Measurements from ENCODE around the gene BCAS3.

Gene BCAS3

DNA sequence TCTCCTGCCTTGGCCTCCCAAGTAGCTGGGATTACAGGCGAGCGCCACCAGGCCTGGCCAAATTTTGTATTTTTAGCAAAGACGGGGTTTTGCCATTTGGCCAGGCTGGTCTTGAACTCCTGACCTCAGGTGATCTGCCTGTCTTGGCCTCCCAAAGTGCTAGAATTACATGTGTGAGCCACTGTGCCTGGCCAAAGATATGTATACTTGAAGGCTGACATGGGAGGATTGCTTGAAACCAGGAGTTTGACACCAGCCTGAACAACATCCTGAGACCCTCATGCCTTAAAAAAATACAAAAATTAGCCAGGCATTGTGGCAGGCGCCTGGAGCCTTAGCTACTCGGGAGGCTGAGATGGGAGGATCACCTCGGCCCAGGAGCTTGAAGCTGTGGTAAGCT is 3.1 kb downstream of the BCAS3 start:
- H3K27ac ChIP-seq (ENCODE audit: insufficient read depth in 1 of 2, low read depth in 1 of 2, low read length in 2 of 2, poor library complexity in 1 of 2, severe bottlenecking in 2 of 2): no peak overlapping the region
- H3K4me3 ChIP-seq (ENCODE audit: control insufficient read depth in 1 of 7, extremely low read depth in 1 of 7, insufficient read depth in 4 of 7, low read depth in 2 of 7, low read length in 6 of 7): no peak overlapping the region
- H3K4me1 ChIP-seq (ENCODE audit: control extremely low read depth in 1 of 4, control insufficient read depth in 4 of 4, insufficient read depth in 4 of 4, low read length in 3 of 4): peaks cover 6 to 10% (median 7%) of the 10 kb centered on the region in 4 experiments
- POLR2A ChIA-PET: interaction anchor here (0.7 kb wide), 1 partner anchor 318 kb away, joined by 4 read pairs; no protein-coding TSS in a partner anchor
- WGBS (ENCODE audit: insufficient coverage): 97% methylated on average over 6 of the region's 6 CpGs
- no peaks in the 10 kb centered on the region for H3K27me3 ChIP-seq (replicated peaks in 2 of 5; ENCODE audit: control insufficient read depth in 4 of 5, insufficient read depth in 5 of 5, low read length in 4 of 5)
- DNase-seq: no peak
- CTCF ChIA-PET: no interaction called here
- peaks cover 4 to 10% (median 7%) of the 10 kb centered on the region in 4 experiments for H3K36me3 ChIP-seq (ENCODE audit: control insufficient read depth in 4 of 4, insufficient read depth in 4 of 4, low read length in 3 of 4)
- no peaks in the 10 kb centered on the region for H3K9me3 ChIP-seq (ENCODE audit: control extremely low read depth in 1 of 5, control insufficient read depth in 4 of 5, insufficient read depth in 2 of 5, low read depth in 1 of 5, low read length in 4 of 5)

- CTCF ChIA-PET: interaction anchor here (0.7 kb wide), 1 partner anchor 374 kb away, joined by 3 read pairs; no protein-coding TSS in a partner anchor
- DNase-seq: no peak
- H3K27ac ChIP-seq (ENCODE audit: insufficient read depth in 1 of 2, low read depth in 1 of 2, low read length in 2 of 2, poor library complexity in 1 of 2, severe bottlenecking in 2 of 2): no peak overlapping the region
- no peaks in the 10 kb centered on the region for H3K27me3 ChIP-seq (replicated peaks in 2 of 5; ENCODE audit: control insufficient read depth in 4 of 5, insufficient read depth in 5 of 5, low read length in 4 of 5)
- 100% methylated on average over 2 of the region's 7 CpGs for WGBS (ENCODE audit: insufficient coverage)
- POLR2A ChIA-PET: interaction anchor here (0.6 kb wide), 1 partner anchor 17 kb away, joined by 3 read pairs; no protein-coding TSS in a partner anchor
- no peaks in the 10 kb centered on the region for H3K9me3 ChIP-seq (ENCODE audit: control extremely low read depth in 1 of 5, control insufficient read depth in 4 of 5, insufficient read depth in 2 of 5, low read depth in 1 of 5, low read length in 4 of 5)
- H3K4me1 ChIP-seq (ENCODE audit: control extremely low read depth in 1 of 4, control insufficient read depth in 4 of 4, insufficient read depth in 4 of 4, low read length in 3 of 4): no peaks in the 10 kb centered on the region
- no peak overlapping the region for H3K4me3 ChIP-seq (ENCODE audit: control insufficient read depth in 1 of 7, extremely low read depth in 1 of 7, insufficient read depth in 4 of 7, low read depth in 2 of 7, low read length in 6 of 7)
- H3K36me3 ChIP-seq (ENCODE audit: control insufficient read depth in 4 of 4, insufficient read depth in 4 of 4, low read length in 3 of 4): peaks cover 4 to 20% (median 11%) of the 10 kb centered on the region in 4 experiments
Observed at GRCh38 chr17:60685437-60685836, 7.8 kb downstream of the BCAS3 start.

DNA sequence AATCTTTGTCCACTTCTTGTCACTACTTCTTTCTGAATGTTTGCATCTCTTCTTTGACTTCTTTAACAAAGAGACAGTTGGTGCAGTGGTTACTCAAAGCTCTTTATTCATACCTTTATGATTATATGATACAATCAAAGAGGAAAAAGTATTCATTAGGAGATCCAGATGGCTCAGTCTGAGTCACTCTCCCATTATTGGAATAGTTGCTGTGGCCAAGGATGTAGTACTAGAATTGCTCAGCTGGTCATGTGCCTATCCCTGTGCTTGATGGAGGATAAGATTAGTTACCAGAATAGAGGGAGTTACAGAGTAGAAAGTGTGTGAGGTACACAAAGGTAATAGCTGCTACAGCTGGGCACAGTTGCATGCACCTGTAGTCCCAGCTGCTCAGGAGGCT is 18.3 kb downstream of the BCAS3 start:
- Histone ChIP-seq H3K4me1 (ENCODE audit: control extremely low read depth in 1 of 4, control insufficient read depth in 4 of 4, insufficient read depth in 4 of 4, low read length in 3 of 4) (no peaks in the 10 kb centered on the region), H3K36me3 (ENCODE audit: control insufficient read depth in 4 of 4, insufficient read depth in 4 of 4, low read length in 3 of 4) (peaks cover 0 to 20% (median 3%) of the 10 kb centered on the region in 4 experiments), H3K27me3 (replicated peaks in 2 of 5; ENCODE audit: control insufficient read depth in 4 of 5, insufficient read depth in 5 of 5, low read length in 4 of 5) (no peaks in the 10 kb centered on the region), H3K9me3 (ENCODE audit: control extremely low read depth in 1 of 5, control insufficient read depth in 4 of 5, insufficient read depth in 2 of 5, low read depth in 1 of 5, low read length in 4 of 5) (no peaks in the 10 kb centered on the region), H3K4me3 (ENCODE audit: control insufficient read depth in 1 of 7, extremely low read depth in 1 of 7, insufficient read depth in 4 of 7, low read depth in 2 of 7, low read length in 6 of 7) (no peak overlapping the region), H3K27ac (ENCODE audit: insufficient read depth in 1 of 2, low read depth in 1 of 2, low read length in 2 of 2, poor library complexity in 1 of 2, severe bottlenecking in 2 of 2) (no peak overlapping the region)
- ChIA-PET POLR2A (no interaction called here), CTCF (interaction anchor here (1.5 to 1.9 kb wide), 2 partner anchors 11 to 25 kb away, joined by 3 to 5 read pairs; no protein-coding TSS in a partner anchor)
- no peak for DNase-seq

- Histone ChIP-seq H3K27ac (ENCODE audit: insufficient read depth in 1 of 2, low read depth in 1 of 2, low read length in 2 of 2, poor library complexity in 1 of 2, severe bottlenecking in 2 of 2) (no peak overlapping the region), H3K9me3 (ENCODE audit: control extremely low read depth in 1 of 5, control insufficient read depth in 4 of 5, insufficient read depth in 2 of 5, low read depth in 1 of 5, low read length in 4 of 5) (no peaks in the 10 kb centered on the region), H3K4me3 (ENCODE audit: control insufficient read depth in 1 of 7, extremely low read depth in 1 of 7, insufficient read depth in 4 of 7, low read depth in 2 of 7, low read length in 6 of 7) (no peak overlapping the region), H3K36me3 (ENCODE audit: control insufficient read depth in 4 of 4, insufficient read depth in 4 of 4, low read length in 3 of 4) (peaks cover 0 to 10% (median 2%) of the 10 kb centered on the region in 4 experiments), H3K27me3 (replicated peaks in 2 of 5; ENCODE audit: control insufficient read depth in 4 of 5, insufficient read depth in 5 of 5, low read length in 4 of 5) (no peaks in the 10 kb centered on the region), H3K4me1 (ENCODE audit: control extremely low read depth in 1 of 4, control insufficient read depth in 4 of 4, insufficient read depth in 4 of 4, low read length in 3 of 4) (no peaks in the 10 kb centered on the region)
- DNase-seq: no peak
- ChIA-PET POLR2A (interaction anchor here (0.5 kb wide), 1 partner anchor 32 kb away, joined by 6 read pairs; no protein-coding TSS in a partner anchor), CTCF (no interaction called here)
- 100% methylated on average over 1 of the region's 3 CpGs for WGBS (ENCODE audit: insufficient coverage)
Observed at GRCh38 chr17:60699090-60699489, 21.4 kb downstream of the BCAS3 start.

DNA sequence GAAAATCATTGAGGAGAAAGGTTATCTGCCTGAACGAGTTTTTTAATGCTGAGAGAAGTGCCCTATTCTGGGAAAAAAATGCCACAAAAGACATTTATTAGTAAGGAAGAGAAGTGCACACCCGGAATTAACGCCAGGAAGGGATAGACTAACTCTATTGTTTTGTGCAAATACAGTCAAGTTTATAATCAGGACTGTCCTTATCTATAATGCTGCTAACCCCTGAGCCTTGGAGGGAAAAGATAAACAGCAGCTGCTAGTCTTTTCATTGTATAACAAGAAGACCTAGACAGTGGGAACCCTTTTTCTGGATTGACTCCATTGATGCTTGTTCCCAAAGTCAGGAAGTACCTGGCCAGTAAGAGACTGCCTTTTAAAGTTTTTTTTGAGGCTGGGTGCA is 26.5 kb downstream of the BCAS3 start:
- DNase-seq: no peak
- no peak overlapping the region for H3K27ac ChIP-seq (ENCODE audit: insufficient read depth in 1 of 2, low read depth in 1 of 2, low read length in 2 of 2, poor library complexity in 1 of 2, severe bottlenecking in 2 of 2)
- H3K27me3 ChIP-seq (replicated peaks in 2 of 5; ENCODE audit: control insufficient read depth in 4 of 5, insufficient read depth in 5 of 5, low read length in 4 of 5): no peaks in the 10 kb centered on the region
- no peaks in the 10 kb centered on the region for H3K4me1 ChIP-seq (ENCODE audit: control extremely low read depth in 1 of 4, control insufficient read depth in 4 of 4, insufficient read depth in 4 of 4, low read length in 3 of 4)
- H3K9me3 ChIP-seq (ENCODE audit: control extremely low read depth in 1 of 5, control insufficient read depth in 4 of 5, insufficient read depth in 2 of 5, low read depth in 1 of 5, low read length in 4 of 5): no peaks in the 10 kb centered on the region
- ChIA-PET POLR2A (no interaction called here), CTCF (no interaction called here)
- H3K4me3 ChIP-seq (ENCODE audit: control insufficient read depth in 1 of 7, extremely low read depth in 1 of 7, insufficient read depth in 4 of 7, low read depth in 2 of 7, low read length in 6 of 7): no peak overlapping the region
- 85% methylated on average over 3 of the region's 3 CpGs for WGBS (ENCODE audit: insufficient coverage)
- peaks cover 0 to 7% (median 0%) of the 10 kb centered on the region in 4 experiments for H3K36me3 ChIP-seq (ENCODE audit: control insufficient read depth in 4 of 4, insufficient read depth in 4 of 4, low read length in 3 of 4)

DNA sequence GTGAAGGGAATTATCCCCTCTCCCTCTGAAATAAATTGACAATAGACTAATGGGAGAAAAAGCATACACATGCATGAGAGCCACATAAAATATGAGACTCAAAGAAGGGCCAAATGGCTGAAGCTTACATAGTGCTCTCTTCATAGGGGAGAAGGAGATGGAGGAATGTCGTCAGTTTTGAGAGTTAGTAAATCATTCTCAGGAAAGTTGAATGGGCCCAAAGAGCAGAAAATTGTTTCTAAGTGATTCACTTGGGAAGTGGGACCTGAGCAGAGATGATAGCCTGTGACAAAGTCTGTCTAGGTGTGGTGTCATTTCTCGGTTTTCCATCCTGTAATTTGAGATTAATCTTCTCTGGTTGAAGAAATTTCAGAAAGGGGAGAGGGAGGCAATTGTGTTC is 35.0 kb downstream of the BCAS3 start:
- DNase-seq: no peak
- Histone ChIP-seq H3K4me3 (ENCODE audit: control insufficient read depth in 1 of 7, extremely low read depth in 1 of 7, insufficient read depth in 4 of 7, low read depth in 2 of 7, low read length in 6 of 7) (no peak overlapping the region), H3K4me1 (ENCODE audit: control extremely low read depth in 1 of 4, control insufficient read depth in 4 of 4, insufficient read depth in 4 of 4, low read length in 3 of 4) (no peaks in the 10 kb centered on the region), H3K36me3 (ENCODE audit: control insufficient read depth in 4 of 4, insufficient read depth in 4 of 4, low read length in 3 of 4) (peaks cover 0 to 8% (median 3%) of the 10 kb centered on the region in 4 experiments), H3K27ac (ENCODE audit: insufficient read depth in 1 of 2, low read depth in 1 of 2, low read length in 2 of 2, poor library complexity in 1 of 2, severe bottlenecking in 2 of 2) (no peak overlapping the region), H3K9me3 (ENCODE audit: control extremely low read depth in 1 of 5, control insufficient read depth in 4 of 5, insufficient read depth in 2 of 5, low read depth in 1 of 5, low read length in 4 of 5) (no peaks in the 10 kb centered on the region), H3K27me3 (replicated peaks in 2 of 5; ENCODE audit: control insufficient read depth in 4 of 5, insufficient read depth in 5 of 5, low read length in 4 of 5) (no peaks in the 10 kb centered on the region)
- ChIA-PET CTCF (no interaction called here), POLR2A (no interaction called here)
- WGBS (ENCODE audit: insufficient coverage): 100% methylated on average over 2 of the region's 2 CpGs

- Histone ChIP-seq H3K27ac (ENCODE audit: insufficient read depth in 1 of 2, low read depth in 1 of 2, low read length in 2 of 2, poor library complexity in 1 of 2, severe bottlenecking in 2 of 2) (no peak overlapping the region), H3K4me3 (ENCODE audit: control insufficient read depth in 1 of 7, extremely low read depth in 1 of 7, insufficient read depth in 4 of 7, low read depth in 2 of 7, low read length in 6 of 7) (no peak overlapping the region), H3K9me3 (ENCODE audit: control extremely low read depth in 1 of 5, control insufficient read depth in 4 of 5, insufficient read depth in 2 of 5, low read depth in 1 of 5, low read length in 4 of 5) (no peaks in the 10 kb centered on the region), H3K4me1 (ENCODE audit: control extremely low read depth in 1 of 4, control insufficient read depth in 4 of 4, insufficient read depth in 4 of 4, low read length in 3 of 4) (no peaks in the 10 kb centered on the region), H3K27me3 (replicated peaks in 2 of 5; ENCODE audit: control insufficient read depth in 4 of 5, insufficient read depth in 5 of 5, low read length in 4 of 5) (no peaks in the 10 kb centered on the region), H3K36me3 (ENCODE audit: control insufficient read depth in 4 of 4, insufficient read depth in 4 of 4, low read length in 3 of 4) (peaks cover 0 to 5% (median 3%) of the 10 kb centered on the region in 4 experiments)
- WGBS (ENCODE audit: insufficient coverage): 100% methylated on average over 1 of the region's 2 CpGs
- ChIA-PET CTCF (no interaction called here), POLR2A (no interaction called here)
- no peak for DNase-seq
Observed at GRCh38 chr17:60713608-60714007, 36.0 kb downstream of the BCAS3 start.

Data from common myeloid progenitor, CD34-positive (primary cell).